Measurements from ENCODE around the gene AMIGO2. TPM values are rescaled to one million over a fixed set of nuclear protein-coding genes. Genes with fewer than 3 reads are reported as not detected.
A peak's percentile ranks its signal among the peaks of the same experiment; 100 is the strongest.
"Not testable (repeated sequence)": the region's sequence is repeated elsewhere in the genome, so short reads cannot be mapped to it uniquely, and the experiment has no call there.

Gene AMIGO2, protein sequence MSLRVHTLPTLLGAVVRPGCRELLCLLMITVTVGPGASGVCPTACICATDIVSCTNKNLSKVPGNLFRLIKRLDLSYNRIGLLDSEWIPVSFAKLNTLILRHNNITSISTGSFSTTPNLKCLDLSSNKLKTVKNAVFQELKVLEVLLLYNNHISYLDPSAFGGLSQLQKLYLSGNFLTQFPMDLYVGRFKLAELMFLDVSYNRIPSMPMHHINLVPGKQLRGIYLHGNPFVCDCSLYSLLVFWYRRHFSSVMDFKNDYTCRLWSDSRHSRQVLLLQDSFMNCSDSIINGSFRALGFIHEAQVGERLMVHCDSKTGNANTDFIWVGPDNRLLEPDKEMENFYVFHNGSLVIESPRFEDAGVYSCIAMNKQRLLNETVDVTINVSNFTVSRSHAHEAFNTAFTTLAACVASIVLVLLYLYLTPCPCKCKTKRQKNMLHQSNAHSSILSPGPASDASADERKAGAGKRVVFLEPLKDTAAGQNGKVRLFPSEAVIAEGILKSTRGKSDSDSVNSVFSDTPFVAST
- total RNA-seq (2.0 TPM), polyA plus RNA-seq (19.7 TPM)
- long read RNA-seq, donor 1: 0 reads
- long read RNA-seq, donor 2: 0 reads
- long read RNA-seq, donor 3: 0 reads
- long read RNA-seq, donor 4: 0 reads
- long read RNA-seq, donor 5, partial matches to known transcripts: 0 of 3 reads
- long read RNA-seq, donor 5, other reads (novel, unspliced or antisense): 0 of 3 reads
- long read RNA-seq, donor 6, partial matches to known transcripts: 0 of 1 reads
- long read RNA-seq, donor 6, other reads (novel, unspliced or antisense): 0 of 1 reads
- long read RNA-seq, donor 7: 0 reads
- long read RNA-seq, donor 8: 0 reads
- long read RNA-seq, donor 9, partial matches to known transcripts: 0 of 1 reads
- long read RNA-seq, donor 9, other reads (novel, unspliced or antisense): 0 of 1 reads
- long read RNA-seq, donor 10, partial matches to known transcripts: 0 of 1 reads
- long read RNA-seq, donor 10, other reads (novel, unspliced or antisense): 0 of 1 reads

DNA sequence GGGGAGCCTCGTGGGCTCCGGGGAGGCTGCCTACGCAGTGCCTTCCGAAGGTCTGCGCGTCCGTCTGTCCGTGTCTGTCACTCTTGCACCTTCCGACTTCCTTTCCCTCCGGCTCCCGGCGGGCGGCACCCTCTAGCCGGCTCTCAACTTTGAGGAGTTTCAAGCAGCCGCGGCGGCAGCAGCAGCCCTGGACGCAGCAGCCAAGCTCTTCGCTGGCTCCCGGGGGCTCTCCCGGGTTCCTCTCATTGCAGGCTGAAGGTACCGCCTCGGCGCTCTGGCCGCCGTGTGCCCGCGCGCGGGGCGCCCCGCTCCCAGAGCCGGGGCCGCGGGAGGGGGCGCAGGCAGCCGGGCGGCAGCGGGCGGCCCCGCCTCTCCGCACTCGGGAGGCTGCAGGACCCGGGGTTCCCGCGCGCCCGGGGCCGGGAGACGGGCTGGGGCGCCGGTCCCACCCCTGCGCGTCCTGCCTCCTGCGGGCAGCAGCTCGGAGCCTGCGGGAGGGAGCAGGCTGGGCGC is at the start of gene AMIGO2, which contains the start of gene PCED1B:
Gene AMIGO2 (minus strand): TSS at position 492 of the 513 bp plus-strand sequence. CDS start 957 bp downstream, outside the sequence.
Gene PCED1B (plus strand): TSS at position 154 of the 513 bp plus-strand sequence. CDS start 155,443 bp downstream, outside the sequence.
- DNase-seq (ENCODE audit: low read depth in 6 of 9, low spot score in 9 of 9): peak in 4 of 9 donors; percentile 26 to 65 (median 32)
- under 1% methylated on average over 58 of the region's 58 CpGs for WGBS
- H3K4me3 ChIP-seq (ENCODE audit: low read length in 2 of 2): peak within 1 kb of the TSS; percentile 57 to 60
- peaks cover 2 to 17% of the 10 kb centered on the region in 2 donors for H3K4me1 ChIP-seq (ENCODE audit: control insufficient read depth in 2 of 2, insufficient read depth in 2 of 2, low read length in 2 of 2)
- H3K27me3 ChIP-seq (ENCODE audit: control insufficient read depth in 2 of 2, insufficient read depth in 1 of 2, low read length in 1 of 2): peaks cover 4 to 34% of the 10 kb centered on the region in 2 donors
- H3K9me3 ChIP-seq (ENCODE audit: control insufficient read depth in 2 of 2, insufficient read depth in 1 of 2, low read length in 1 of 2): no peaks in the 10 kb centered on the region
- no peaks in the 10 kb centered on the region for H3K36me3 ChIP-seq (ENCODE audit: control insufficient read depth in 2 of 2, insufficient read depth in 2 of 2, low read length in 1 of 2)
- peak within 1 kb of the TSS in 1 of 2 donors; percentile 66 for H3K27ac ChIP-seq (ENCODE audit: low read depth in 1 of 2, low read length in 1 of 2)

DNA sequence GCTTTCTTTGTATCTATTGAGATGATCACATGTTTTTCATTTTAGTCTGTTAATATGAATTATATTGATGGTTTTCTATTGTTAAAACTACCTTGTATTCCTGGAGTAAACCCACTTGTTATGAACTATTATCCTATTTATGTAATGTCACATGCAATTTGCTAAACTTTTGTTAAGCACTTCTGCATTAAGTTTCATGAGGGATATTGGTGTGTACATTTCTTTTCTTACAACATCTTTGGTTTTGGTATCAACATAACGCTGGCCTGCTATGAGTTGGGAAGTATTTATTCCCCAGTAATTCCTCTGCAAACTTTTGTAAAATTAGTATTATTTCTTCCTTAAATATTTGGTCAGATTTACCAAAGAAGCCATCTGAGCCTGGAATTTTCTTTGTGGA is 46.5 kb upstream of the AMIGO2 start:
- Histone ChIP-seq H3K36me3 (ENCODE audit: control insufficient read depth in 2 of 2, insufficient read depth in 2 of 2, low read length in 1 of 2) (no peaks in the 10 kb centered on the region), H3K27ac (ENCODE audit: low read depth in 1 of 2, low read length in 1 of 2) (no peak overlapping the region), H3K9me3 (ENCODE audit: control insufficient read depth in 2 of 2, insufficient read depth in 1 of 2, low read length in 1 of 2) (no peaks in the 10 kb centered on the region), H3K4me1 (ENCODE audit: control insufficient read depth in 2 of 2, insufficient read depth in 2 of 2, low read length in 2 of 2) (no peaks in the 10 kb centered on the region), H3K4me3 (ENCODE audit: low read length in 2 of 2) (no peak overlapping the region), H3K27me3 (ENCODE audit: control insufficient read depth in 2 of 2, insufficient read depth in 1 of 2, low read length in 1 of 2) (no peaks in the 10 kb centered on the region)
- no peak for DNase-seq (ENCODE audit: low read depth in 6 of 9, low spot score in 9 of 9)
- 97% methylated on average over 1 of the region's 1 CpG for WGBS

DNA sequence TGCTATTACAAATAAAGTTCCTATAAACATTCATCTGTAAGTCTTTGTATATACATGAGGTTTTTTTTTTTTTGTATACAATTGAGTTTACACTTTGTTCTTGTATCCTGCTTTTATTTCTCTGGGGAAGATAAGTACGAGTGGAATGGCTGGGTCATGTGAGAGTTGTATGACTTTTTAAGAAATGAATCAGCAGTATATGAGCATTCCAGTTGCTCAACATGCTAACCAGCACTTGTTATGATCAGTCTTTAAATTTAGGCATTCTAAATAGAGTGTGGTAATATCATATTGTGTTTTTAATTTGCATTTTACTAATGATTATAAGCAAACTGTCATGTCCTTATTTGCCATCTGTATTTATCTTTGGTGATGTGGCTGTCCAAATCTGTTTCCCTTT is 44.7 kb upstream of the AMIGO2 start:
- 94% methylated on average over 1 of the region's 1 CpG for WGBS
- Histone ChIP-seq H3K36me3 (ENCODE audit: control insufficient read depth in 2 of 2, insufficient read depth in 2 of 2, low read length in 1 of 2) (no peaks in the 10 kb centered on the region), H3K4me1 (ENCODE audit: control insufficient read depth in 2 of 2, insufficient read depth in 2 of 2, low read length in 2 of 2) (no peaks in the 10 kb centered on the region), H3K9me3 (ENCODE audit: control insufficient read depth in 2 of 2, insufficient read depth in 1 of 2, low read length in 1 of 2) (no peaks in the 10 kb centered on the region), H3K4me3 (ENCODE audit: low read length in 2 of 2) (no peak overlapping the region), H3K27ac (ENCODE audit: low read depth in 1 of 2, low read length in 1 of 2) (no peak overlapping the region), H3K27me3 (ENCODE audit: control insufficient read depth in 2 of 2, insufficient read depth in 1 of 2, low read length in 1 of 2) (no peaks in the 10 kb centered on the region)
- DNase-seq (ENCODE audit: low read depth in 6 of 9, low spot score in 9 of 9): no peak

DNA sequence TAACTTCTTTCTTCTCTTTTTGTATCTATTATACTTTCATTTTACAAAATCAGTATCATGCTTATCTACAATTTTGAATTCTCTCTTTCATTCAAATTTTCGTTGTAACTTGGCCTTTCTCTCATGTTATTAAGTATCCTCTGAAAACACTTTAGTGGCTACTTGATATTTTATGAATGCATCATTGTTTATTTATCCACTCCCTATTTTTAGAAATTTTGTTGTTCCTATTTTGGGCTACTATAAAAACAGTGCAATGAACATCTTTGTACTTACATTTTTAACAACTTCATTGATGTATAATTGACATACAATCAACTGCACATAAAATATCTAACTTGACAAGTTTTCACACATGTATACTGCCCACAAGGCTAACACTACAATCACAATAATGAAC is 44.0 kb upstream of the AMIGO2 start:
- no peak for DNase-seq (ENCODE audit: low read depth in 6 of 9, low spot score in 9 of 9)

DNA sequence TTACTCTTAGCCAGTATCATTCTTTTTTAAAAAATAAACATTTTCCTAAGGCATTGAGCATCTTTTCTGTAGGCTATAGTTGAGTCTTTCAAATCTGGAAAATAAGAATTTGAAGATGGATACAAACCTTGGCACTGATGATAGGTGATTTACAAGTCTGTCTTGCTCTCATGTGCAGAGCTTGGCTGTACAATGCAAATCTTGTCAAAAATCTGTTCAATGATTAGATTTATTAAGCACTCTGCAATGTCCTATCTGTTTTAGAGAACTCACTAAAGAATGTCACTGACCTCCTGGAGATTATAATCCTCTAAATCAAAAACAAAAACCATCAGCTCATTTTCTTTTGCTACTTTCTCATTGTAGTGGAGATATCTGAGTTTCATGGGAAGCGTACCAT is 42.8 kb upstream of the AMIGO2 start:
- H3K9me3 ChIP-seq (ENCODE audit: control insufficient read depth in 2 of 2, insufficient read depth in 1 of 2, low read length in 1 of 2): no peaks in the 10 kb centered on the region
- no peaks in the 10 kb centered on the region for H3K36me3 ChIP-seq (ENCODE audit: control insufficient read depth in 2 of 2, insufficient read depth in 2 of 2, low read length in 1 of 2)
- DNase-seq (ENCODE audit: low read depth in 6 of 9, low spot score in 9 of 9): no peak
- no peaks in the 10 kb centered on the region for H3K27me3 ChIP-seq (ENCODE audit: control insufficient read depth in 2 of 2, insufficient read depth in 1 of 2, low read length in 1 of 2)
- no peaks in the 10 kb centered on the region for H3K4me1 ChIP-seq (ENCODE audit: control insufficient read depth in 2 of 2, insufficient read depth in 2 of 2, low read length in 2 of 2)
- H3K4me3 ChIP-seq (ENCODE audit: low read length in 2 of 2): no peak overlapping the region
- 97% methylated on average over 1 of the region's 1 CpG for WGBS
- no peak overlapping the region for H3K27ac ChIP-seq (ENCODE audit: low read depth in 1 of 2, low read length in 1 of 2)

More for the DNA sequence above, 44.0 kb upstream of the AMIGO2 start:
- WGBS: 89% methylated on average over 1 of the region's 1 CpG
- Histone ChIP-seq H3K4me1 (ENCODE audit: control insufficient read depth in 2 of 2, insufficient read depth in 2 of 2, low read length in 2 of 2) (no peaks in the 10 kb centered on the region), H3K27ac (ENCODE audit: low read depth in 1 of 2, low read length in 1 of 2) (no peak overlapping the region), H3K36me3 (ENCODE audit: control insufficient read depth in 2 of 2, insufficient read depth in 2 of 2, low read length in 1 of 2) (no peaks in the 10 kb centered on the region), H3K4me3 (ENCODE audit: low read length in 2 of 2) (no peak overlapping the region), H3K27me3 (ENCODE audit: control insufficient read depth in 2 of 2, insufficient read depth in 1 of 2, low read length in 1 of 2) (no peaks in the 10 kb centered on the region), H3K9me3 (ENCODE audit: control insufficient read depth in 2 of 2, insufficient read depth in 1 of 2, low read length in 1 of 2) (no peaks in the 10 kb centered on the region)

DNA sequence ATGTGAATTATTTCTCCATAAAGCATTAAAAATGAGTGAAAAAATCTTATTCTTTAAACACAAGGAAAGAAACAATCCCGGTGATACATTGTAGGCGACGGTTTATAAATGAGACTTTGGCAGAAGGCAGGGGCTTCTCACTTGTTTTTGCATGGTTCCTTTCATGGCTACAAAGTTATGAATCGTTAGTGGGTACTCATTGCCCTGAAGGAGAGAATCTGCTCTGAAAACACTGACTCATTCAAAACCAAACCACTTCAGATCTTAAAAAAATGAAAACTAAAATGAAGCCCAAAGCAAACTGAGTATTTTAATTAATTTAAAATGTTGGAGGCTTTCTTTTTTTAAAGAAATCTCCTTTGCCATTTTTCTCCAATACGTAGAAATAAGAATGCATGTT is 41.4 kb upstream of the AMIGO2 start:
- no peaks in the 10 kb centered on the region for H3K27me3 ChIP-seq (ENCODE audit: control insufficient read depth in 2 of 2, insufficient read depth in 1 of 2, low read length in 1 of 2)
- no peak overlapping the region for H3K27ac ChIP-seq (ENCODE audit: low read depth in 1 of 2, low read length in 1 of 2)
- 97% methylated on average over 5 of the region's 5 CpGs for WGBS
- H3K36me3 ChIP-seq (ENCODE audit: control insufficient read depth in 2 of 2, insufficient read depth in 2 of 2, low read length in 1 of 2): no peaks in the 10 kb centered on the region
- no peak overlapping the region for H3K4me3 ChIP-seq (ENCODE audit: low read length in 2 of 2)
- no peak for DNase-seq (ENCODE audit: low read depth in 6 of 9, low spot score in 9 of 9)
- H3K4me1 ChIP-seq (ENCODE audit: control insufficient read depth in 2 of 2, insufficient read depth in 2 of 2, low read length in 2 of 2): no peaks in the 10 kb centered on the region
- no peaks in the 10 kb centered on the region for H3K9me3 ChIP-seq (ENCODE audit: control insufficient read depth in 2 of 2, insufficient read depth in 1 of 2, low read length in 1 of 2)

DNA sequence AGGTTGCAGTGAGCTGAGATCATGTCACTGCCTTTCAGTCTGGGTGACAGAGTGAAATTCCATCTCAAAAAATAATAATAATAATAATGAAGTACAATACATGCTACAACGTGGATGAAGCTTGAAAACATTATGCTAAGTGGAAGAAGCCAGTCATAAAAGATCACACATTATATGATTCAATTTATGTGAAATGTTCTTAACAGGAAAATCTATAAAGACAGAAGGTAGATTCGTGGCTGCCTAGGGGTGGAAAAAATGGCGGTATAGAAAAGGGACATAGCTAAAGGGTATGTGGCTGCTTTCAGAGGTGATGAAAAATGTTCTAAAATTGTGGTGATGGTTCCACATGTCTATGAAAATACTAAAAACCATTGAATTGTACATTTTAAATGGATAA is 41.0 kb upstream of the AMIGO2 start:
- Histone ChIP-seq H3K4me3 (ENCODE audit: low read length in 2 of 2) (no peak overlapping the region), H3K27me3 (ENCODE audit: control insufficient read depth in 2 of 2, insufficient read depth in 1 of 2, low read length in 1 of 2) (no peaks in the 10 kb centered on the region), H3K9me3 (ENCODE audit: control insufficient read depth in 2 of 2, insufficient read depth in 1 of 2, low read length in 1 of 2) (no peaks in the 10 kb centered on the region), H3K27ac (ENCODE audit: low read depth in 1 of 2, low read length in 1 of 2) (no peak overlapping the region), H3K36me3 (ENCODE audit: control insufficient read depth in 2 of 2, insufficient read depth in 2 of 2, low read length in 1 of 2) (no peaks in the 10 kb centered on the region), H3K4me1 (ENCODE audit: control insufficient read depth in 2 of 2, insufficient read depth in 2 of 2, low read length in 2 of 2) (no peaks in the 10 kb centered on the region)
- 98% methylated on average over 3 of the region's 3 CpGs for WGBS
- DNase-seq (ENCODE audit: low read depth in 6 of 9, low spot score in 9 of 9): no peak

DNA sequence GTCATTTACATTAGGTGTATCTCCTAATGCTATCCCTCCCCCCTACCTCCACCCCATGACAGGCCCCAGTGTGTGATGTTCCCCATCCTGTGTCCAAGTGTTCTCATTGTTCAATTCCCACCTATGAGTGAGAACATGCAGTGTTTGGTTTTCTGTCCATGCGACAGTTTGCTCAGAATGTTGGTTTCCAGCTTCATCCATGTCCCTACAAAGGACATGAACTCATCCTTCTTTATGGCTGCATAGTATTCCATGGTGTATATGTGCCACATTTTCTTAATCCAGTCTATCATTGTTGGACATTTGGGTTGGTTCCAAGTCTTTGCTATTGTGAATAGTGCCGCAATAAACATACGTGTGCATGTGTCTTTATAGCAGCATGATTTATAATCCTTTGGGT is 37.5 kb upstream of the AMIGO2 start:
- WGBS: 91% methylated on average over 1 of the region's 3 CpGs
- H3K27ac ChIP-seq (ENCODE audit: low read depth in 1 of 2, low read length in 1 of 2); H3K9me3 ChIP-seq (ENCODE audit: control insufficient read depth in 2 of 2, insufficient read depth in 1 of 2, low read length in 1 of 2): not testable (repeated sequence)

More for the DNA sequence above, 37.5 kb upstream of the AMIGO2 start:
- not testable (repeated sequence) for H3K27me3 ChIP-seq (ENCODE audit: control insufficient read depth in 2 of 2, insufficient read depth in 1 of 2, low read length in 1 of 2); H3K36me3 ChIP-seq (ENCODE audit: control insufficient read depth in 2 of 2, insufficient read depth in 2 of 2, low read length in 1 of 2); DNase-seq (ENCODE audit: low read depth in 6 of 9, low spot score in 9 of 9); H3K4me3 ChIP-seq (ENCODE audit: low read length in 2 of 2); H3K4me1 ChIP-seq (ENCODE audit: control insufficient read depth in 2 of 2, insufficient read depth in 2 of 2, low read length in 2 of 2)
